Measurements from ENCODE around the gene RIOX2.
A peak's percentile ranks its signal among the peaks of the same experiment; 100 is the strongest.

RIOX2 gene

GRCh38 chr3:97954228-97954827 lies 17.9 kb downstream of the RIOX2 start:
- DNase-seq (ENCODE audit: low read depth) = no peak

- DNase-seq (ENCODE audit: low read depth) = no peak
Measured at GRCh38 chr3:97952872-97953271, 19.4 kb downstream of the RIOX2 start.

GRCh38 chr3:97952280-97952679 lies 20.0 kb downstream of the RIOX2 start:
- peak; percentile 40 for DNase-seq (ENCODE audit: low read depth)

GRCh38 chr3:97950360-97950759 lies 21.9 kb downstream of the RIOX2 start:
- no peak for DNase-seq (ENCODE audit: low read depth)

GRCh38 chr3:97949743-97950142 lies 22.5 kb downstream of the RIOX2 start:
- DNase-seq (ENCODE audit: low read depth) = no peak

- DNase-seq (ENCODE audit: low read depth) = no peak
Measured at GRCh38 chr3:97949110-97949485, 23.1 kb downstream of the RIOX2 start.

GRCh38 chr3:97948351-97949109 lies 23.7 kb downstream of the RIOX2 start:
- DNase-seq (ENCODE audit: low read depth) = no peak

GRCh38 chr3:97942801-97943546 lies 29.3 kb downstream of the RIOX2 start:
- no peak for DNase-seq (ENCODE audit: low read depth)

- no peak for DNase-seq (ENCODE audit: low read depth)
Measured at GRCh38 chr3:97940034-97940433, 32.2 kb downstream of the RIOX2 start.

GRCh38 chr3:97939401-97939800 lies 32.8 kb downstream of the RIOX2 start:
- no peak for DNase-seq (ENCODE audit: low read depth)

- DNase-seq (ENCODE audit: low read depth) = no peak
Measured at GRCh38 chr3:97938444-97938843, 33.8 kb downstream of the RIOX2 start.

- no peak for DNase-seq (ENCODE audit: low read depth)
Measured at GRCh38 chr3:97937205-97937604, 35.0 kb downstream of the RIOX2 start.

- no peak for DNase-seq (ENCODE audit: low read depth)
Measured at GRCh38 chr3:97935842-97936241, 36.4 kb downstream of the RIOX2 start.

GRCh38 chr3:97934980-97935695 lies 37.1 kb downstream of the RIOX2 start:
- no peak for DNase-seq (ENCODE audit: low read depth)

GRCh38 chr3:97932387-97932801 lies 39.8 kb downstream of the RIOX2 start:
- DNase-seq (ENCODE audit: low read depth) = no peak

GRCh38 chr3:97931218-97931617 lies 41.0 kb downstream of the RIOX2 start:
- DNase-seq (ENCODE audit: low read depth) = no peak

- DNase-seq (ENCODE audit: low read depth) = no peak
Measured at GRCh38 chr3:97930018-97930417, 42.2 kb downstream of the RIOX2 start.

GRCh38 chr3:97928986-97929385 lies 43.2 kb downstream of the RIOX2 start:
- no peak for DNase-seq (ENCODE audit: low read depth)

GRCh38 chr3:97927704-97928103 lies 44.5 kb downstream of the RIOX2 start:
- peak; percentile 14 for DNase-seq (ENCODE audit: low read depth)

- peak; percentile 8 for DNase-seq (ENCODE audit: low read depth)
Measured at GRCh38 chr3:97917813-97918536, 54.3 kb downstream of the RIOX2 start.

- DNase-seq (ENCODE audit: low read depth) = no peak
Measured at GRCh38 chr3:97916576-97916975, 55.7 kb downstream of the RIOX2 start.

GRCh38 chr3:97914388-97914787 lies 57.8 kb downstream of the RIOX2 start:
- no peak for DNase-seq (ENCODE audit: low read depth)
